K562 (cell line): ENCODE measurements around the gene UBXN2A. TPM values are rescaled to one million over a fixed set of nuclear protein-coding genes. Genes with fewer than 3 reads are reported as not detected.

Experiments used
- ATAC-seq: fragments of 200-7000 bp; cut with Tn5 transposase; 3 replicates; pipeline ENCODE4 v1.9.1; 2020; ENCODE audit warnings: moderate library complexity
- BruUV-seq: library from RNA; stranded (reverse); fragments of 400-500 nt; replicated peaks from 2 replicates; lab custom pipeline; 2021; lab: Mats Ljungman, UMichigan
- CTCF ChIA-PET: fragments of 300-600 bp; formaldehyde crosslinking; extraction: SDS; loops from one replicate; lab custom pipeline; 2021; ENCODE audit warnings: low intra/inter-chr PET ratio; lab: Yijun Ruan, JAX
- POLR2A ChIA-PET: fragments of 300-600, 350-650 bp; sonication (Branson Sonifier 250); formaldehyde crosslinking; extraction: SDS; loops from one replicate; lab custom pipeline; 2021; ENCODE audit warnings: antibody characterized with exemption, inconsistent platforms; lab: Yijun Ruan, JAX
- DNase-seq, 4 experiments: peaks; one replicate each; pipeline versions ENCODE4 v3.0.0 to v3.0.0-alpha.2; 2011 to 2018; ENCODE audit warnings: low spot score in 3 of 4, mixed read lengths in 3 of 4; ENCODE audit errors: extremely low read depth in 1 of 4
- FAIRE-seq: peaks from 2 replicates; lab custom pipeline; 2011; peaks lifted over from hg19 to GRCh38; lab: Jason Lieb, UNC
- H2AFZ ChIP-seq: 2 replicates; pipeline ENCODE4 v1.6.0; 2011; ENCODE audit warnings: low read depth, low read length, control low read depth, inconsistent platforms
- H3K27ac ChIP-seq: fragments of 200-600 bp; 3 replicates; pipeline ENCODE4 v1.8.0; 2011; ENCODE audit warnings: low read depth, mild to moderate bottlenecking, control low read depth, inconsistent platforms, low read length, moderate library complexity, mixed read lengths; ENCODE audit errors: extremely low read depth
- H3K27me3 ChIP-seq, 2 experiments: fragments of 300-600 bp in 1 of 2; 2 replicates in 1 of 2; 3 replicates in 1 of 2; pipeline versions ENCODE4 v1.6.0 to v1.8.0; 2011; ENCODE audit warnings: inconsistent platforms in 2 of 2, low read length in 2 of 2, mild to moderate bottlenecking in 1 of 2, mixed read lengths in 1 of 2, moderate library complexity in 1 of 2; ENCODE audit not compliant: control insufficient read depth in 2 of 2, insufficient read depth in 2 of 2
- H3K36me3 ChIP-seq: fragments of 300-600 bp; 3 replicates; pipeline ENCODE4 v1.8.0; 2011; ENCODE audit warnings: mild to moderate bottlenecking, low read length, inconsistent platforms; ENCODE audit not compliant: control insufficient read depth, insufficient read depth
- H3K4me1 ChIP-seq, 2 experiments: fragments of 200-600 bp in 1 of 2; replicated peaks in 1 of 2; 2 replicates in 1 of 2; 3 replicates in 1 of 2; pipeline versions ENCODE4 v1.5.1 to v1.8.0; 2011; ENCODE audit warnings: inconsistent platforms in 2 of 2, low read length in 2 of 2, mild to moderate bottlenecking in 1 of 2, mixed read lengths in 1 of 2, moderate library complexity in 1 of 2; ENCODE audit not compliant: control insufficient read depth in 2 of 2, insufficient read depth in 2 of 2
- H3K4me2 ChIP-seq: 2 replicates; pipeline ENCODE4 v1.6.1; 2011; ENCODE audit warnings: low read length, control low read depth, inconsistent platforms, mixed read lengths; ENCODE audit not compliant: insufficient read depth
- H3K4me3 ChIP-seq: fragments of 200-600 bp; sonication (generic), shearing (Covaris generic); 2 replicates; pipeline ENCODE4 v1.5.1; 2016; ENCODE audit warnings: control low read depth, inconsistent platforms
- H3K79me2 ChIP-seq: fragments of 200-600 bp; 3 replicates; pipeline ENCODE4 v1.8.0; 2011; ENCODE audit warnings: low read length, inconsistent platforms; ENCODE audit not compliant: control insufficient read depth, insufficient read depth
- H3K9ac ChIP-seq, 2 experiments: 2 replicates each; pipeline versions ENCODE4 v1.6.0 to v1.6.1; 2011; ENCODE audit warnings: low read depth in 2 of 2, low read length in 2 of 2, control low read depth in 1 of 2, inconsistent platforms in 1 of 2, mild to moderate bottlenecking in 1 of 2, mixed read lengths in 1 of 2; ENCODE audit not compliant: insufficient read depth in 1 of 2
- H3K9me1 ChIP-seq: one replicate; pipeline ENCODE4 v1.6.0; 2011; ENCODE audit warnings: inconsistent platforms, mild to moderate bottlenecking, low read length, moderate library complexity; ENCODE audit not compliant: control insufficient read depth, insufficient read depth
- H3K9me3 ChIP-seq: replicated peaks from 2 replicates; pipeline ENCODE4 v1.5.1; 2011; ENCODE audit warnings: low read depth, low read length, inconsistent platforms; ENCODE audit not compliant: control insufficient read depth, insufficient read depth
- H4K20me1 ChIP-seq: replicated peaks from 2 replicates; pipeline ENCODE4 v1.6.1; 2011; ENCODE audit warnings: low read length, inconsistent platforms, mixed read lengths; ENCODE audit not compliant: control insufficient read depth, insufficient read depth
- HDAC3 ChIP-seq: fragments of 450-650 bp; IDR thresholded peaks from 2 replicates; pipeline ENCODE4 v1.6.1; 2018; ENCODE audit warnings: borderline replicate concordance, mild to moderate bottlenecking, moderate library complexity; ENCODE audit not compliant: partially characterized antibody
- KLF16 ChIP-seq: IDR thresholded peaks from 2 replicates; pipeline ENCODE4 v1.6.1; 2016; ENCODE audit warnings: antibody characterized with exemption
- MAZ ChIP-seq, 2 experiments: fragments of 450-650 bp in 1 of 2; sonication (generic) in 1 of 2; formaldehyde crosslinking; IDR thresholded peaks in 1 of 2; conservative IDR thresholded peaks in 1 of 2; 2 replicates each; pipeline versions ENCODE4 v1.4.0 to v1.5.0; 2020; ENCODE audit warnings: mild to moderate bottlenecking in 1 of 2, missing genetic modification reagents in 1 of 2
- RFX1 ChIP-seq: fragments of 450-650 bp; IDR thresholded peaks from 2 replicates; pipeline ENCODE4 v1.6.1; 2016; ENCODE audit warnings: mild to moderate bottlenecking, moderate library complexity
- SIN3A ChIP-seq, 2 experiments: fragments of 150-350 bp in 1 of 2; IDR thresholded peaks; 2 replicates each; pipeline ENCODE4 v1.6.1; 2011 to 2016; ENCODE audit warnings: borderline replicate concordance in 2 of 2, low read depth in 2 of 2, low read length in 2 of 2, mild to moderate bottlenecking in 2 of 2, moderate library complexity in 2 of 2; ENCODE audit not compliant: control insufficient read depth in 1 of 2
- SMARCB1 ChIP-seq: IDR thresholded peaks from 2 replicates; pipeline ENCODE4 v1.6.1; 2011; ENCODE audit warnings: improper control_type of control experiment, low read depth; ENCODE audit not compliant: insufficient read length
- SUPT5H ChIP-seq: fragments of 450-650 bp; IDR thresholded peaks from 2 replicates; pipeline ENCODE4 v1.6.1; 2016
- TSC22D4 ChIP-seq: fragments of 450-650 bp; IDR thresholded peaks from 2 replicates; pipeline ENCODE4 v1.6.1; 2016; ENCODE audit warnings: missing genetic modification characterization, missing biosample characterization, control low read depth
- XRCC4 ChIP-seq: IDR thresholded peaks from one replicate; pipeline ENCODE4 v1.6.1; 2011; ENCODE audit not compliant: insufficient read depth, insufficient read length; ENCODE audit errors: extremely low read depth
- ZNF134 ChIP-seq: fragments of 250-450 bp; sonication (Bioruptor Pico); conservative IDR thresholded peaks from 2 replicates; pipeline ENCODE4 v1.4.0; 2020
- ZNF551 ChIP-seq: fragments of 250-450 bp; sonication (Bioruptor Pico); IDR thresholded peaks from 2 replicates; pipeline ENCODE4 v1.5.0; 2021; ENCODE audit warnings: mild to moderate bottlenecking, moderate library complexity
- ZNF609 ChIP-seq: sonication (generic); formaldehyde crosslinking; IDR thresholded peaks from 2 replicates; pipeline ENCODE4 v1.8.1; 2023; ENCODE audit warnings: missing genetic modification reagents, mild to moderate bottlenecking, borderline replicate concordance
- ZZZ3 ChIP-seq: fragments of 450-650 bp; IDR thresholded peaks from 2 replicates; pipeline ENCODE4 v1.6.1; 2016; ENCODE audit warnings: antibody characterized with exemption, mild to moderate bottlenecking, moderate library complexity
- WGBS: fragments of 100-300 bp; shearing (Covaris generic); methylation state at CpG from one replicate; pipeline ENCODE4 v1.1.6; 2016; ENCODE audit warnings: low coverage, mixed read lengths; ENCODE audit not compliant: insufficient coverage; ENCODE audit errors: missing lambda C conversion rate; 5-methylcytosine and 5-hydroxymethylcytosine counted together
- in situ Hi-C: fragments of 300-500 bp; cut with MboI; formaldehyde crosslinking; loops from 4 replicates; pipeline ENCODE4 v1.15.0; 2018; ENCODE audit warnings: inconsistent platforms, mixed read lengths
- intact Hi-C: fragments of 100-400 bp; cut with micrococcal nuclease; formaldehyde crosslinking; loops from 2 replicates; pipeline ENCODE4 v1.14.2; 2022
- polyA plus RNA-seq, 8 experiments: library from polyadenylated mRNA; depleted of rRNA in 4 of 8; stranded (reverse) in 5 of 8; unstranded in 3 of 8; fragments of >200 nt; fragmentation: Nextera tagmentation in 2 of 8; fragmentation: Illumina TruSeq in 1 of 8; extraction: Ambion mirVana in 2 of 8; extraction: Trizol in 1 of 8; gene quantifications; 2 replicates each; pipeline versions ENCODE4 v1.2.1 to v1.2.3, GENCODE V29; 2011 to 2014; ENCODE audit warnings: inconsistent platforms in 1 of 8, missing spikeins in 1 of 8
- total RNA-seq, 7 experiments: library from RNA; depleted of rRNA in 6 of 7; stranded (reverse); fragments of >200 nt in 6 of 7; fragmentation: Illumina TruSeq in 2 of 7; extraction: Trizol in 2 of 7; gene quantifications; 2 replicates each; pipeline versions ENCODE4 v1.2.1 to v1.2.3, GENCODE V29; 2011 to 2021; ENCODE audit warnings: low replicate concordance in 1 of 7
- TF ChIP-seq, protein P1 (sequence below): fragments of 150-350 bp; IDR thresholded peaks from 2 replicates; pipeline ENCODE4 v1.6.1; 2014; ENCODE audit warnings: low read depth, mild to moderate bottlenecking, low read length, borderline replicate concordance

UBXN2A gene
- total and polyA plus RNA-seq, 9 of the 15 experiments (the other 6 are each of a cell fraction or from before 2014, with no cell fraction given), result 3.4 to 25.6 (median 16.0) TPM

GRCh38 chr2:23988371-23988770, 48.1 kb downstream of the UBXN2A start (continued):
- no peak for TF ChIP-seq ZNF609

DNA sequence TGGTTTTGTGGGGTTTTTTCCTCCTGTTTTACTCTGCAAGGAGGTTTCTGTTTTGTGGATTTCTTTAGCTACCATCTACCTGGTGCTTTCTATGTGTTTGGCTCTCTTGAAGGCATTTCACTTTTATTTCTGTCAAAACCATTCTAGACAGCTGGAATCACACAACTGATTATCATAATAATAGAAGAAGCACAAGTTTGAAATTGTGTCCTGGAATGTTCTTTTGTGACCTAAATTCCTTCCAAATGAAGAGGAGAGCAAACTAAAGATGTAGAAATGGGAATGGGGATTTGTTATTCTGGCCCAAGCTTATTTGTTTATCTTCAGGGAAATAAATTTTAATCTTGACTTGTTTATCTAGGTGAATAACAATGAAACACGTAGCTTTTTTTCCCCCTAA, 52.7 kb downstream of the UBXN2A start:
- H4K20me1 ChIP-seq, result no peaks in the 10 kb centered on the region
- no peak overlapping the region for H3K4me3 ChIP-seq
- POLR2A ChIA-PET, result interaction anchor here (1.4 kb wide), 1 partner anchor 169 kb away, joined by 3 read pairs; no protein-coding TSS in a partner anchor
- FAIRE-seq (no peak), ATAC-seq (no peak), DNase-seq (no peak)
- in situ Hi-C loops, result no loop called here
- no peaks in the 10 kb centered on the region for H3K9me1 ChIP-seq
- no peaks in the 10 kb centered on the region for H3K4me1 ChIP-seq
- H3K27me3 ChIP-seq, result no peaks in the 10 kb centered on the region
- H3K79me2 ChIP-seq, result no peaks in the 10 kb centered on the region
- H3K4me2 ChIP-seq, result no peak overlapping the region
- intact Hi-C loops, result no loop called here
- no peak overlapping the region for H3K27ac ChIP-seq
- CTCF ChIA-PET, result no interaction called here
- BruUV-seq, result no TSS peak
- no peaks in the 10 kb centered on the region for H3K9me3 ChIP-seq
- WGBS, result 45% methylated on average over 1 of the region's 1 CpG
- peaks cover 20% of the 10 kb centered on the region for H3K36me3 ChIP-seq
- no peak overlapping the region for H2AFZ ChIP-seq
- no peak overlapping the region for H3K9ac ChIP-seq
- TF ChIP-seq SMARCB1 (no peak), RFX1 (no peak), MAZ (CRISPR knock-in tag; conservative IDR thresholded peaks at IDR 0.05 in 1 of 2, IDR thresholded peaks at IDR 0.05 in 1 of 2) (no peak), SUPT5H (no peak), SIN3A (IDR thresholded peaks at IDR 0.05; ENCODE audit: borderline replicate concordance in 2 of 2, control insufficient read depth in 1 of 2, low read depth in 2 of 2, low read length in 2 of 2) (no peak), XRCC4 (no peak), KLF16 (no peak), ZNF551 (no peak), HDAC3 (no peak), ZNF134 (CRISPR knock-in tag) (no peak), TSC22D4 (tag) (no peak), ZZZ3 (no peak)
- TF ChIP-seq, protein P1, sequence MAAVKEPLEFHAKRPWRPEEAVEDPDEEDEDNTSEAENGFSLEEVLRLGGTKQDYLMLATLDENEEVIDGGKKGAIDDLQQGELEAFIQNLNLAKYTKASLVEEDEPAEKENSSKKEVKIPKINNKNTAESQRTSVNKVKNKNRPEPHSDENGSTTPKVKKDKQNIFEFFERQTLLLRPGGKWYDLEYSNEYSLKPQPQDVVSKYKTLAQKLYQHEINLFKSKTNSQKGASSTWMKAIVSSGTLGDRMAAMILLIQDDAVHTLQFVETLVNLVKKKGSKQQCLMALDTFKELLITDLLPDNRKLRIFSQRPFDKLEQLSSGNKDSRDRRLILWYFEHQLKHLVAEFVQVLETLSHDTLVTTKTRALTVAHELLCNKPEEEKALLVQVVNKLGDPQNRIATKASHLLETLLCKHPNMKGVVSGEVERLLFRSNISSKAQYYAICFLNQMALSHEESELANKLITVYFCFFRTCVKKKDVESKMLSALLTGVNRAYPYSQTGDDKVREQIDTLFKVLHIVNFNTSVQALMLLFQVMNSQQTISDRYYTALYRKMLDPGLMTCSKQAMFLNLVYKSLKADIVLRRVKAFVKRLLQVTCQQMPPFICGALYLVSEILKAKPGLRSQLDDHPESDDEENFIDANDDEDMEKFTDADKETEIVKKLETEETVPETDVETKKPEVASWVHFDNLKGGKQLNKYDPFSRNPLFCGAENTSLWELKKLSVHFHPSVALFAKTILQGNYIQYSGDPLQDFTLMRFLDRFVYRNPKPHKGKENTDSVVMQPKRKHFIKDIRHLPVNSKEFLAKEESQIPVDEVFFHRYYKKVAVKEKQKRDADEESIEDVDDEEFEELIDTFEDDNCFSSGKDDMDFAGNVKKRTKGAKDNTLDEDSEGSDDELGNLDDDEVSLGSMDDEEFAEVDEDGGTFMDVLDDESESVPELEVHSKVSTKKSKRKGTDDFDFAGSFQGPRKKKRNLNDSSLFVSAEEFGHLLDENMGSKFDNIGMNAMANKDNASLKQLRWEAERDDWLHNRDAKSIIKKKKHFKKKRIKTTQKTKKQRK, result no peak
